Immature natural killer cell (primary cell): ENCODE results near the gene PHOX2A. TPM values are rescaled to one million over a fixed set of nuclear protein-coding genes. Genes with fewer than 3 reads are reported as not detected.
A peak's percentile ranks its signal among the peaks of the same experiment; 100 is the strongest.
"Not testable (repeated sequence)": the region's sequence is repeated elsewhere in the genome, so short reads cannot be mapped to it uniquely, and the experiment has no call there.

ENCODE experiments used
- DNase-seq, 3 donors: peaks; one replicate each; pipeline ENCODE4 v3.0.0; 2022; ENCODE audit warnings: mixed read lengths in 1 of 3
- H3K27ac Mint-ChIP-seq, 6 donors: one replicate each; pipeline ENCODE4 v1.8.0; 2020; ENCODE audit warnings: mixed read lengths in 6 of 6, mild to moderate bottlenecking in 5 of 6, inconsistent platforms in 4 of 6, moderate library complexity in 3 of 6
- H3K27me3 Mint-ChIP-seq, 3 donors: one replicate each; pipeline ENCODE4 v1.8.0; 2020 to 2021; ENCODE audit warnings: low read depth in 3 of 3, mild to moderate bottlenecking in 3 of 3, mixed read lengths in 3 of 3, moderate library complexity in 3 of 3, inconsistent platforms in 1 of 3
- H3K36me3 Mint-ChIP-seq, 3 donors: one replicate each; pipeline ENCODE4 v1.8.0; 2020; ENCODE audit warnings: mixed read lengths in 3 of 3, inconsistent platforms in 2 of 3, mild to moderate bottlenecking in 2 of 3
- H3K4me1 Mint-ChIP-seq, 2 donors: one replicate each; pipeline ENCODE4 v1.8.0; 2020; ENCODE audit warnings: inconsistent platforms in 2 of 2, mild to moderate bottlenecking in 2 of 2, mixed read lengths in 2 of 2, moderate library complexity in 1 of 2
- H3K4me3 Mint-ChIP-seq, 5 donors: one replicate each; pipeline ENCODE4 v1.8.0; 2020; ENCODE audit warnings: mild to moderate bottlenecking in 5 of 5, mixed read lengths in 5 of 5, inconsistent platforms in 3 of 5, moderate library complexity in 3 of 5
- H3K9me3 Mint-ChIP-seq, 6 donors: one replicate each; pipeline ENCODE4 v1.8.0; 2020; ENCODE audit warnings: mild to moderate bottlenecking in 6 of 6, mixed read lengths in 6 of 6, inconsistent platforms in 4 of 6, moderate library complexity in 3 of 6
- polyA plus RNA-seq, 3 donors: library from polyadenylated mRNA; unstranded; fragments of 300-500 nt; fragmentation: Illumina TruSeq; gene quantifications; one replicate each; pipeline ENCODE4 v1.2.3, GENCODE V29; 2021

PHOX2A gene
- polyA plus RNA-seq, 3 donors from 2014 or later: not detected

GRCh38 chr11:72218251-72218745 lies 25.7 kb downstream of the PHOX2A start:
- no peaks in the 10 kb centered on the region for H3K9me3 Mint-ChIP-seq
- H3K27ac Mint-ChIP-seq: peak overlapping the region in 2 of 6 donors; percentile 24 to 50
- H3K4me1 Mint-ChIP-seq: peaks cover 20 to 39% of the 10 kb centered on the region in 2 donors
- H3K36me3 Mint-ChIP-seq: no peaks in the 10 kb centered on the region
- DNase-seq: no peak
- H3K27me3 Mint-ChIP-seq: peaks cover 7 to 13% (median 8%) of the 10 kb centered on the region in 3 donors
- peak overlapping the region in 1 of 5 donors; percentile 53 for H3K4me3 Mint-ChIP-seq

DNA sequence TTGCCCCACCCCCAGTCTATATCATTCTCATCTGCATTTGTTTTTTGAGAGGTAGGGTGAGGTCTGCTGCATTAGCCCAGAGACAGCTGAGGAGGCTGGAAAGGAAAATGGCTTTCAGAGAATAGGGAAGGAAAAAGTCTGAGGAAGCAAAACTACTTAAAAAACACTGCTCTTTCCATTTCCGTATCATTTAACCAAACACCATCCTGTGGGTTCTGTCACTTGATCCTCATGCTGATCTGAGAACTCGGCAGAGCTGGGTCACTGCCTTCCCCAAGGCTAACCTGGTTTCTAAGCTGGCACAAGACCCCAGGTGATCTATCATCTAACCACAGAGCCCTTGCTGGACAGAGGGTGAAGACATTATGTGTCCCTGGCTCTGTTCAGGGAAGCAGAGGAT lies 26.1 kb downstream of the PHOX2A start:
- Mint-ChIP-seq H3K9me3 (no peaks in the 10 kb centered on the region), H3K27me3 (peaks cover 7 to 11% (median 8%) of the 10 kb centered on the region in 3 donors), H3K27ac (peak overlapping the region in 4 of 6 donors; percentile 24 to 50 (median 30)), H3K4me3 (peak overlapping the region in 2 of 5 donors; percentile 24 to 53), H3K4me1 (peaks cover 18 to 36% of the 10 kb centered on the region in 2 donors), H3K36me3 (no peaks in the 10 kb centered on the region)
- no peak for DNase-seq

GRCh38 chr11:72216638-72217037 lies 27.3 kb downstream of the PHOX2A start, which contains the start of gene FOLR2:
Gene FOLR2 (plus strand): TSS chr11:72216794. CDS start chr11:72218585, 1,791 bp downstream.
- Mint-ChIP-seq H3K4me3 (peak within 1 kb of the TSS in 2 of 5 donors; percentile 24 to 53), H3K27me3 (peaks cover 5 to 9% (median 7%) of the 10 kb centered on the region in 3 donors)

GRCh38 chr11:72209101-72209500 lies 34.9 kb downstream of the PHOX2A start:
- Mint-ChIP-seq H3K4me1 (no peaks in the 10 kb centered on the region), H3K4me3 (no peak overlapping the region), H3K27me3 (peaks cover 4 to 10% (median 6%) of the 10 kb centered on the region in 3 donors), H3K9me3 (peaks cover 6 to 20% (median 13%) of the 10 kb centered on the region in 6 donors), H3K36me3 (peaks cover 0 to 13% (median 13%) of the 10 kb centered on the region in 3 donors), H3K27ac (no peak overlapping the region)
- no peak for DNase-seq

More at GRCh38 chr11:72216638-72217037, 27.3 kb downstream of the PHOX2A start, which contains the start of gene FOLR2:
- no peaks in the 10 kb centered on the region for H3K9me3 Mint-ChIP-seq
- no peaks in the 10 kb centered on the region for H3K36me3 Mint-ChIP-seq
- DNase-seq: no peak
- no peak within 1 kb of the TSS for H3K27ac Mint-ChIP-seq
- peaks cover 10 to 24% of the 10 kb centered on the region in 2 donors for H3K4me1 Mint-ChIP-seq

DNA sequence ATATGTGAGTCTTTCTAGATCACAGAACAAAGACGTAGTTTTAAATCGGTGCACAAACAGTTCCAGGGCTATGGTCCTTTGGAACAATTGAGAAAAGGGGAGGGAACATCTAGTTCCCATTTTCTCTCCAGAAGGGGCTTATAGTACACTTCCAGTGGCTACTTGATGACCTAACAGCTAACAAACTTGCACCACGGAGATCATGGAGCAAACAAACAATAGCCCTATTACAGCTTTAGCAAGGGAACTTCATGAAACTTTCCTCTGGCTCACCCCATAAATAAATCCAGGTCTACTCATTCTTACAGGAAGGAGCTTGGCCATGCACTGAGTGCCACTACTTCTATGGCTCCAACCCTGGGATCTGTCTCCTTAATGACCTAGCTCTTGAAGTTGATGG lies 35.7 kb downstream of the PHOX2A start:
- H3K9me3 Mint-ChIP-seq: peaks cover 6 to 20% (median 13%) of the 10 kb centered on the region in 6 donors
- no peaks in the 10 kb centered on the region for H3K4me1 Mint-ChIP-seq
- no peak for DNase-seq
- no peak overlapping the region for H3K27ac Mint-ChIP-seq
- no peak overlapping the region for H3K4me3 Mint-ChIP-seq
- H3K36me3 Mint-ChIP-seq: peaks cover 0 to 13% (median 13%) of the 10 kb centered on the region in 3 donors
- peaks cover 0 to 10% (median 6%) of the 10 kb centered on the region in 3 donors for H3K27me3 Mint-ChIP-seq

GRCh38 chr11:72206794-72207193 lies 37.2 kb downstream of the PHOX2A start:
- peaks cover 0 to 13% (median 3%) of the 10 kb centered on the region in 3 donors for H3K27me3 Mint-ChIP-seq
- H3K9me3 Mint-ChIP-seq: peaks cover 6 to 20% (median 13%) of the 10 kb centered on the region in 6 donors
- H3K27ac Mint-ChIP-seq, DNase-seq, H3K4me1 Mint-ChIP-seq, H3K4me3 Mint-ChIP-seq: not testable (repeated sequence)
- H3K36me3 Mint-ChIP-seq: peaks cover 0 to 13% (median 13%) of the 10 kb centered on the region in 3 donors

GRCh38 chr11:72204886-72205285 lies 39.1 kb downstream of the PHOX2A start:
- Mint-ChIP-seq H3K36me3 (peaks cover 0 to 8% (median 8%) of the 10 kb centered on the region in 3 donors), H3K9me3 (peaks cover 5 to 15% (median 12%) of the 10 kb centered on the region in 6 donors), H3K4me3 (no peak overlapping the region), H3K27ac (peak overlapping the region in 1 of 6 donors; percentile 13), H3K4me1 (no peaks in the 10 kb centered on the region), H3K27me3 (peaks cover 0 to 9% (median 3%) of the 10 kb centered on the region in 3 donors)
- no peak for DNase-seq

DNA sequence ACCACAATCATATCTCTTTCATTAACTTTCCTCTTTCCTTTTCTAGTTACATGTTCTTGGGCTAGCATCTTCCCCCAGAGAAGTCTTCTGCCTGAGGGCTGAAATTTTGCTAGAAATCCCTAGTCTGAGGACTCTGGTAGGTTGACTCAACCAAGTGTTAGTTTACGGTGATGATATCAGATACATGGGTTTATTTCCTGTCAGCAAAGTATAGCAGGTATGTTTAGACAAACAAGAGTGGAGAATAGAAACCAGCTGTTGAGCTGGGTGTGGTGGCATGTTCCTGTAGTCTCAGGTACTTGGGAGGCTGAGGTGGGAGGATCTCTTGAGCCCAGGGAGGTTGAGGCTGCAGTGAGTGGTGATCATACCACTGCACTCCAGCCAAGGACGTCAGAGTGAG lies 40.8 kb downstream of the PHOX2A start:
- no peaks in the 10 kb centered on the region for H3K9me3 Mint-ChIP-seq
- DNase-seq: no peak
- H3K27me3 Mint-ChIP-seq: peaks cover 0 to 5% (median 3%) of the 10 kb centered on the region in 3 donors

DNA sequence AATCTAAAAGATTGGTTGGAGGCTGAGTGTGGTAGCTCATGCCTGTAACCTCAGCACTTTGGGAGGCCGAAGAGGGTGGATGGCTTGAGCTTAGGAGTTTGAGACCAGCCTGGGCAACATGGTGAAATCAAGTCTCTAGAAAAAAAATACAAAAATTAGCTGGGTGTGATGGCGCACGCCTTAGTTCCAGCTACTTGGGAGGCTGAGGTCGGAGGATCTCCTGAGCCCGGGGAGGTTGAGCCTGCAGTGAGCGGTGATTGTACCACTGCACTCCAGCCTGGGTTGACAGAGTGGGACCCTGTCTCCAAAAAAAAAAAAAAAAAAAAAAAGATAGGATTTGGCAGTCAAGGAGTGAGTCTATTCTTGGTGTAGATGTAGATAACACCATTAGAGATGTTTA lies 41.4 kb downstream of the PHOX2A start:
- no peak for DNase-seq
- peaks cover 0 to 5% (median 0%) of the 10 kb centered on the region in 3 donors for H3K27me3 Mint-ChIP-seq
- no peaks in the 10 kb centered on the region for H3K36me3 Mint-ChIP-seq
- no peaks in the 10 kb centered on the region for H3K4me1 Mint-ChIP-seq
- no peaks in the 10 kb centered on the region for H3K9me3 Mint-ChIP-seq
- no peak overlapping the region for H3K4me3 Mint-ChIP-seq
- H3K27ac Mint-ChIP-seq: no peak overlapping the region

More for the DNA sequence above, 40.8 kb downstream of the PHOX2A start:
- Mint-ChIP-seq H3K4me1 (no peaks in the 10 kb centered on the region), H3K36me3 (no peaks in the 10 kb centered on the region), H3K4me3 (no peak overlapping the region), H3K27ac (no peak overlapping the region)

GRCh38 chr11:72201445-72201844 lies 42.5 kb downstream of the PHOX2A start:
- H3K27me3 Mint-ChIP-seq, H3K27ac Mint-ChIP-seq, H3K36me3 Mint-ChIP-seq, H3K4me1 Mint-ChIP-seq, DNase-seq, H3K4me3 Mint-ChIP-seq, H3K9me3 Mint-ChIP-seq: not testable (repeated sequence)

GRCh38 chr11:72195518-72196270 lies 48.3 kb downstream of the PHOX2A start:
- Mint-ChIP-seq H3K36me3 (no peaks in the 10 kb centered on the region), H3K4me1 (no peaks in the 10 kb centered on the region), H3K27me3 (peaks cover 0 to 4% (median 3%) of the 10 kb centered on the region in 3 donors), H3K9me3 (no peaks in the 10 kb centered on the region), H3K27ac (no peak overlapping the region), H3K4me3 (no peak overlapping the region)
- no peak for DNase-seq

- Mint-ChIP-seq H3K27me3 (peaks cover 0 to 4% (median 3%) of the 10 kb centered on the region in 3 donors), H3K4me1 (no peaks in the 10 kb centered on the region), H3K9me3 (no peaks in the 10 kb centered on the region), H3K36me3 (no peaks in the 10 kb centered on the region), H3K27ac (no peak within 1 kb of the TSS), H3K4me3 (no peak within 1 kb of the TSS)
- DNase-seq: no peak
Measured at GRCh38 chr11:72191961-72192381, 52.0 kb downstream of the PHOX2A start, which contains the start of gene FOLR1. Gene FOLR1 (plus strand): TSS chr11:72192140. CDS start chr11:72192174, 34 bp downstream.

GRCh38 chr11:72190631-72191071 lies 53.3 kb downstream of the PHOX2A start:
- Mint-ChIP-seq H3K4me3 (no peak overlapping the region), H3K36me3 (no peaks in the 10 kb centered on the region), H3K27ac (no peak overlapping the region), H3K4me1 (no peaks in the 10 kb centered on the region), H3K27me3 (peaks cover 0 to 3% (median under 1%) of the 10 kb centered on the region in 3 donors), H3K9me3 (no peaks in the 10 kb centered on the region)
- DNase-seq: no peak
